Fibroblast of villous mesenchyme (primary cell): Measurements from ENCODE around the gene ATP6V0D1. TPM values are rescaled to one million over a fixed set of nuclear protein-coding genes. Genes with fewer than 3 reads are reported as not detected.

Experiments
- DNase-seq: peaks from one replicate; pipeline ENCODE4 v3.0.0-alpha.2; 2010; ENCODE audit warnings: low read depth
- H3K4me3 ChIP-seq: 2 replicates; pipeline ENCODE4 v1.5.1; 2011; ENCODE audit warnings: low read depth, mild to moderate bottlenecking, low read length
- CTCF ChIP-seq: IDR thresholded peaks from 2 replicates; pipeline ENCODE4 v1.5.1; 2012; ENCODE audit warnings: low read depth, mild to moderate bottlenecking, low read length; ENCODE audit not compliant: insufficient read depth
- total RNA-seq: library from RNA; depleted of rRNA; stranded (reverse); fragments of >200 nt; gene quantifications from 2 replicates; pipeline ENCODE4 v1.2.3, GENCODE V29; 2012

The ATP6V0D1 gene
- total RNA-seq, 1 donor = 122 TPM

DNA sequence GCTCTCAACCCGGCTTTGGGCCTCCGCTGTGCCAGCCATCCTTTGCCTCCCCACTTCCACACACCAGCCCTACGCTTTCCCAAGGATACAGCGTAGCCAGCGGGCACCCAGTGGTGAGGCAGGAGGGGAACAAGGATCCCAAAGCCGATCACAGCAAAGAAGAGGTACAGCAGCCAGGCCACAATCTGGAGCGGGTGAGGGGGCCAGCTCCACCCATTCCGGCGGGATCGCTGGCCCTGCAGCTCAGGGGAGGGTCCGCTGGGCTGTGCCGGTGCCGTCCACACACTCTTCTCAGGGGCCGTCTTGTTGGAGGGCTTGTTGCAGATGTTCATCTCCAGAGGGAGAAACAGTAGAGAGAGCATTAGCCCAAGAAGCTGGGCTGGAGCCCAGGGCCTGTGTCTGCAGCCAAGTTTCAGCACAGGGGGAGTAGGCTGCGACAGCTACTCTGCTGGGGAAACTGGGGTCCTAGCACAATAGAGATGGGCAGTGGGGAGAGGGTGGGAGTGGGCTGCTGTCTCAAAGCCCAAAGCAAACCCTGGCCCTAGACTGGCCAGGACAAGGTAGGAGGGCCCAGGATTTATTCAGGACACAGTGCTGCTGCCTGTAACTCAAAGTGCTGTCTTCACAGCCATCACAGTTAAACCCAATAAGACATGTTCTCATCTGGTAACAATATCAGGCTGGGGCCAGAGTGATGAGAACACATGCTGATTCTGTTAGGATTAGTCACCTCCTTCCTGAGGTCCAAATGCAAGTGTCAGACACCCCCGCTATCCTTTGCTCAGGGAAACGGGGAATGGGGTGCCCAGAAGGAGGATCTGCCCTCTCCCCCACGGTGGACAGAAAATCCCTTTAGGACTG, 74.6 kb downstream of the ATP6V0D1 start:
- no peak overlapping the region for H3K4me3 ChIP-seq
- no peak for TF ChIP-seq CTCF
- peak; percentile 64 for DNase-seq

DNA sequence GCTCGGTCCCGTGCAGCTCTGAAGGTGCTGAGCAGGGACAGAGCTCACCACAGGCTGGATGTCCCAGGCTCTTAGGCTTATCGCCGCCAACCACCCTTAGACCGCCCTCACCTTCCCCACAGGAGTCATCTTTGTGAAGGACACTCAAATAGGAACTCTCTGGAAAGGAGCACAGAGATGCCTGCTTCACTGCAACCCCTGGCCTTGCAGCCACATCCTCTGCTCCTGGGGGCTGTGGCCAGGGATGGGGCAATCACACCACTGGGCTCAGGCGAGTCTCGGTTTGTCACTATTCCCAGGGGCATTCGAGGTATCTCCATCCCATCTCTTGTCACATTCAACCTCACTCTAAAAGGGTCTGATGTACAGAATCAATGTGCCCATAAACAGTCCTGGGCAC, 75.6 kb downstream of the ATP6V0D1 start:
- no peak for TF ChIP-seq CTCF

DNA sequence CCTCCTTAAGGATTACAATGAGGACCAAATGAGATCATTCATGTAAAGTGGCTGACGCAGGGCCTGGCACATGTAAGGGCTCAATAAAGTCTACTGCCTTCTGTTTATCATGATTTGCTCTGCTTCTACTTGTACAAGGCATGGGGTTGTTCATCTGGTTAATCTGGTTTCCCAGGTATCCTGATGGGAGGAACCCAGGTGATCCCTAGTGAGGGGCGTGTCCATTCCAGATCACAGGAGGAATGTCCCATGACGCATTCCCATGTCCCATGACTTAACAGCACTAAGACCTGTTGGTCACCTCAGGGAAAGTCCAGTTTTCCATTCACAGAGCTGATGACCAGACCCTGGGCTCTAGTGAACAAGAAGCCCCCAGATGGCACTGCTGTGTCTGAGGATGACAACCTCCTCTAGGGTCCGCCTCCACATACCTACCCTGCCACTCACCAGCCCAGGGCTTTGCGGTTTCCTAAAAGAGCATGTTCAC, 76.2 kb downstream of the ATP6V0D1 start:
- DNase-seq = no peak
- TF ChIP-seq CTCF = no peak

More for the DNA sequence above, 75.6 kb downstream of the ATP6V0D1 start:
- no peak overlapping the region for H3K4me3 ChIP-seq
- no peak for DNase-seq

DNA sequence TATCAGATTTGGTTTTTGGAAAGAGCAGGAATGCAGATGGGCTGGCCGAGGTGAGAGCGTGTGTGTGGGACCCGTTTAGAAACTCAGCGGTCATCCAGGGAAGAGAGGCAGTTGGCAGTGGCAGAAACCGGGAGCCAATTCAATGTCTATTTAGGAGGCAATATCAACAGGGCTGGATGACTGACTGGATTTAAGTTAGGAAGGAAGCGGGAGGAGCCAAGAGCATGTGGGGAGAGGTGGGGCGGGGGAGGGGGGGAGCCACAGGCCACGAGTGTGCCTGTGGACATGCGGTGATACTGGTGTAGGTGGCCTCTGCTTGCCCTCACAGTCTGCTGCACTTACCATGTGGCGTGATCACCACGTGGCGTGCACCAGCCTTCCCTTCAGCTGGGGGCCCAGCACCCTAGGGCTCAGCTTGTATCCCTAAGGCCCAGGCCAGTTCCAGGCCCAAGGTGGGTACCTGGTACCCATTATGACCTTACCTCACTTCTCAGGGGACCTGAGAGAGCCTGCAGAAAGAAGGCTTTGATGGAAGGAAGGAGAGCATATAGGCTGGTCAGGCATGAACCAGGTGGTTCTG, 76.9 kb downstream of the ATP6V0D1 start:
- TF ChIP-seq CTCF = no peak
- DNase-seq = no peak
- no peak overlapping the region for H3K4me3 ChIP-seq

More for the DNA sequence above, 76.2 kb downstream of the ATP6V0D1 start:
- H3K4me3 ChIP-seq = no peak overlapping the region

DNA sequence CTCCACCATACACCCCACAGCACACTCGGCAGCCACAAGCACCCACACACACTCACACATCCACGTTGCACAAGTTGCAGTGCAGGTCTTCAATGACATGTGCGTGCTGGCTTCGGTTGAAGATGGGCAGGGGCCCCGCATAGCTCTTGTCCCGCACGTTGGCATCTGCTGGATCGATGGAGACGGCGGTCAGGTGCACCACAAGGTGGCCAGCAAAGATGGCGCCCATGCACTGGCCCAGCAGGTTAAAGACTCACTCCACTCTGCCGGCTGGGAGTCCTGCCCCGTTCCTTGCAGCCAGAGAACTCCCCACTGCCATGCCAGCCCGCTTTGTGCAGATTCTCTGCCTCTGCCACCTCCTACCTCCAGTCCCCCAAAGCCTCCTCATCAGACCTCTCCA, 80.1 kb downstream of the ATP6V0D1 start:
- DNase-seq = no peak
- no peak overlapping the region for H3K4me3 ChIP-seq
- TF ChIP-seq CTCF = no peak

GRCh38 chr16:67399749-67400704, 80.9 kb downstream of the ATP6V0D1 start:
- TF ChIP-seq CTCF = no peak
- no peak for DNase-seq
- H3K4me3 ChIP-seq = no peak overlapping the region
